PC-3 (cell line): ENCODE data around the gene TSC22D3.

ENCODE experiments used
- CTCF ChIP-seq: fragments of 300-600 bp; sonication (generic); conservative IDR thresholded peaks from 2 replicates; pipeline ENCODE4 v1.5.1; 2017; ENCODE audit warnings: antibody characterized with exemption, low read depth, mild to moderate bottlenecking, low read length
- EZH2 ChIP-seq: fragments of 300-600 bp; sonication (generic); IDR thresholded peaks from one replicate; pipeline ENCODE4 v1.6.1; 2017; ENCODE audit warnings: antibody characterized with exemption, mild to moderate bottlenecking, low read length; ENCODE audit not compliant: unreplicated experiment

GRCh38 chrX:107708762-107709161 lies 66.8 kb downstream of the TSC22D3 start:
- TF ChIP-seq EZH2 (no peak), CTCF (no peak)
